Measurements from ENCODE around the gene CDC7. TPM values are rescaled to one million over a fixed set of nuclear protein-coding genes. Genes with fewer than 3 reads are reported as not detected.

CDC7 gene
- total RNA-seq, 1 experiment from 2014 or later: 24.5 TPM

DNA sequence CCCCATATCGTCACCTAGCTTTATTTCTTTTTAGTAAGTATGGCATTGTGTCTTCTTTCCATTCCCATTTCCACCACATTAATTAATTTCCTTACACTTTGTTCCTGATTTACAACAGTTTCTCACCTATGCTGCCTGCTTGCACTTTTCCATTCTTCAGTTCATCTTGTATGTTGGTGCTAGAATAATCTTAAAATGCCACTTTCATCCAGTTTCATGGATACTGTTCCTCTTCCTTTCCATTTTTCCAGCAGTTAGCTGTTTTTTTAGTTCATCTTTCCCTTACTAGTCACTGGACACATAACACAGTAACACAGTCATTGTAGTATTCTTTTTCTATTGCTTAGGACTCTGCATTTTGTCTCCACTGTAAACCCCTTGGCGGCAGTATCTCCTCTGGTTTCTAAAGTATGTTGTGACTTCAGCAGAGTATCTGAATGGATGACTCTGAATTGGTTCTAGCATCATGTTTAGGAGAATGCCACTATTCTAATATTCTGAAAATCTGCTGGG, 2.1 kb downstream of the CDC7 start:
- no peaks in the 10 kb centered on the region for H3K9me3 ChIP-seq (ENCODE audit: control insufficient read depth in 1 of 2, insufficient read depth in 1 of 2, low read depth in 1 of 2, low read length in 2 of 2)
- TF ChIP-seq EZH2 (IDR thresholded peaks at IDR 0.05): no peak
- peak overlapping the region; percentile 83; the same call in 1 of the 2 replicates for H3K9ac ChIP-seq (ENCODE audit: low read length)
- POLR2A ChIA-PET: no interaction called here
- no peak overlapping the region for H2AFZ ChIP-seq (ENCODE audit: low read depth, low read length, poor library complexity, severe bottlenecking)
- H3K4me2 ChIP-seq (ENCODE audit: low read length): peak overlapping the region; percentile 76
- H3K9me2 ChIP-seq (ENCODE audit: insufficient read depth): no peaks in the 10 kb centered on the region
- no peaks in the 10 kb centered on the region for H3K36me3 ChIP-seq (ENCODE audit: control insufficient read depth in 1 of 2, insufficient read depth in 2 of 2, low read length in 2 of 2)
- BruUV-seq (replicated peaks): no TSS peak
- intact Hi-C loops (cut with micrococcal nuclease): loop anchor here (5.0 to 10.0 kb wide), 2 partner anchors 95 to 338 kb away; no protein-coding TSS in a partner anchor
- peaks cover 64% of the 10 kb centered on the region for H3K79me2 ChIP-seq (ENCODE audit: insufficient read depth, low read length)
- H3K4me1 ChIP-seq (ENCODE audit: control insufficient read depth in 1 of 2, insufficient read depth in 2 of 2, low read length in 2 of 2): peaks cover 7 to 27% of the 10 kb centered on the region in 2 experiments
- RAD21 ChIA-PET (ENCODE audit: low non-redundant PET in 1 of 2, low total read pairs in 2 of 2, uncharacterized antibody in 2 of 2, unreplicated experiment in 2 of 2): interaction anchor here in 1 of 2 experiments (0.6 kb wide), 1 partner anchor 291 kb away, joined by 3 read pairs; no protein-coding TSS in a partner anchor
- no peak overlapping the region for H3K27ac ChIP-seq (ENCODE audit: low read depth, low read length)
- no peaks in the 10 kb centered on the region for H4K20me1 ChIP-seq (ENCODE audit: insufficient read depth)
- ATAC-seq: no peak
- DNase-seq (ENCODE audit: low read depth, low spot score): no peak
- H3K4me3 ChIP-seq (replicated peaks in 1 of 2; ENCODE audit: low read depth in 1 of 2, low read length in 2 of 2): peak overlapping the region in 1 of 2 experiments; percentile 61; a peak in 1 of 4 replicates
- CTCF ChIA-PET: no interaction called here
- no peaks in the 10 kb centered on the region for H3K27me3 ChIP-seq (ENCODE audit: insufficient read depth, low read length)

DNA sequence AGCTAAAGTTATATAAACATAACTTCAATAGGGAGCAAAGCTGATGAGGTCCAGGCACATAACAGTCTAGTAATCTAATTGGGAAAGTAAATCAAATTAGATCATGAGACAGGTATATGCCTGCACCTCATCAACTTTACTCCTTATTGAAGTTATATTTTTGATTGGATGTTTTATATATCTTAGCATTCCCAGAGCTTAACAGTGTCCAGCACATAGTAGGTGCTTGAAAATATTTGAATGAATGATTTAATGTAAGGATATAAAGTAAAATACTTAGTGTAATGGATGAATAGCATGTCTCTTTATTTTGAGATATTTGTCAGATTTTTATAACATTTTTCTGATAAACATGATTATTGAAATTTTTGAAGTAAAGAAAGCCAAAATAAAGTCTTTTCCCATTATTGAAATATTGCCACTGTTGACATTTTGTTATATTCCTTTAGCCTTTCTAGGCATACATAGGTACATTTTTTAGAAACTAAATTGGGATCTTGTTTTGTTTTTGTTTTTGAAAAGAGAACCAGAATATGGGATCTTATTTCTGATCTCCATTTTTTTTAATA, 2.8 kb downstream of the CDC7 start:
- no peak for ATAC-seq
- Histone ChIP-seq H3K36me3 (ENCODE audit: control insufficient read depth in 1 of 2, insufficient read depth in 2 of 2, low read length in 2 of 2) (no peaks in the 10 kb centered on the region), H3K27ac (ENCODE audit: low read depth, low read length) (no peak overlapping the region), H3K9me2 (ENCODE audit: insufficient read depth) (no peaks in the 10 kb centered on the region), H2AFZ (ENCODE audit: low read depth, low read length, poor library complexity, severe bottlenecking) (no peak overlapping the region), H3K27me3 (ENCODE audit: insufficient read depth, low read length) (no peaks in the 10 kb centered on the region), H3K9me3 (ENCODE audit: control insufficient read depth in 1 of 2, insufficient read depth in 1 of 2, low read depth in 1 of 2, low read length in 2 of 2) (no peaks in the 10 kb centered on the region), H3K9ac (ENCODE audit: low read length) (no peak overlapping the region), H4K20me1 (ENCODE audit: insufficient read depth) (no peaks in the 10 kb centered on the region), H3K4me3 (replicated peaks in 1 of 2; ENCODE audit: low read depth in 1 of 2, low read length in 2 of 2) (no peak overlapping the region), H3K4me1 (ENCODE audit: control insufficient read depth in 1 of 2, insufficient read depth in 2 of 2, low read length in 2 of 2) (peaks cover 7 to 27% of the 10 kb centered on the region in 2 experiments), H3K79me2 (ENCODE audit: insufficient read depth, low read length) (peaks cover 71% of the 10 kb centered on the region), H3K4me2 (ENCODE audit: low read length) (no peak overlapping the region)
- POLR2A ChIA-PET: no interaction called here
- no peak for DNase-seq (ENCODE audit: low read depth, low spot score)
- TF ChIP-seq FOSL1 (IDR thresholded peaks at IDR 0.05; ENCODE audit: low read depth) (no peak), RAD21 (IDR thresholded peaks at IDR 0.05; ENCODE audit: low read depth) (no peak), EZH2phosphoT487 (IDR thresholded peaks at IDR 0.05; ENCODE audit: borderline replicate concordance) (no peak)
- TF ChIP-seq, protein P1, sequence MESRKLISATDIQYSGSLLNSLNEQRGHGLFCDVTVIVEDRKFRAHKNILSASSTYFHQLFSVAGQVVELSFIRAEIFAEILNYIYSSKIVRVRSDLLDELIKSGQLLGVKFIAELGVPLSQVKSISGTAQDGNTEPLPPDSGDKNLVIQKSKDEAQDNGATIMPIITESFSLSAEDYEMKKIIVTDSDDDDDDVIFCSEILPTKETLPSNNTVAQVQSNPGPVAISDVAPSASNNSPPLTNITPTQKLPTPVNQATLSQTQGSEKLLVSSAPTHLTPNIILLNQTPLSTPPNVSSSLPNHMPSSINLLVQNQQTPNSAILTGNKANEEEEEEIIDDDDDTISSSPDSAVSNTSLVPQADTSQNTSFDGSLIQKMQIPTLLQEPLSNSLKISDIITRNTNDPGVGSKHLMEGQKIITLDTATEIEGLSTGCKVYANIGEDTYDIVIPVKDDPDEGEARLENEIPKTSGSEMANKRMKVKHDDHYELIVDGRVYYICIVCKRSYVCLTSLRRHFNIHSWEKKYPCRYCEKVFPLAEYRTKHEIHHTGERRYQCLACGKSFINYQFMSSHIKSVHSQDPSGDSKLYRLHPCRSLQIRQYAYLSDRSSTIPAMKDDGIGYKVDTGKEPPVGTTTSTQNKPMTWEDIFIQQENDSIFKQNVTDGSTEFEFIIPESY (IDR thresholded peaks at IDR 0.05; ENCODE audit: extremely low read depth, insufficient replicate concordance, low read length): no peak
- CTCF ChIA-PET: interaction anchor here (0.8 kb wide), 1 partner anchor 9 kb away, joined by 3 read pairs; no protein-coding TSS in a partner anchor
- BruUV-seq (replicated peaks): no TSS peak
- intact Hi-C loops (cut with micrococcal nuclease): loop anchor here (5.0 to 10.0 kb wide), 2 partner anchors 96 to 339 kb away; no protein-coding TSS in a partner anchor
- RAD21 ChIA-PET (ENCODE audit: low non-redundant PET in 1 of 2, low total read pairs in 2 of 2, uncharacterized antibody in 2 of 2, unreplicated experiment in 2 of 2): no interaction called here

All from HCT116 (cell line).